HK-2 (cell line): ENCODE data around the gene PCSK5.

Experiments
- DNase-seq: peaks from one replicate; pipeline ENCODE4 v3.0.0-alpha.2; 2018; ENCODE audit not compliant: unreplicated experiment

The PCSK5 gene

GRCh38 chr9:76135902-76136301 is 245.4 kb downstream of the PCSK5 start:
- no peak for DNase-seq

DNA sequence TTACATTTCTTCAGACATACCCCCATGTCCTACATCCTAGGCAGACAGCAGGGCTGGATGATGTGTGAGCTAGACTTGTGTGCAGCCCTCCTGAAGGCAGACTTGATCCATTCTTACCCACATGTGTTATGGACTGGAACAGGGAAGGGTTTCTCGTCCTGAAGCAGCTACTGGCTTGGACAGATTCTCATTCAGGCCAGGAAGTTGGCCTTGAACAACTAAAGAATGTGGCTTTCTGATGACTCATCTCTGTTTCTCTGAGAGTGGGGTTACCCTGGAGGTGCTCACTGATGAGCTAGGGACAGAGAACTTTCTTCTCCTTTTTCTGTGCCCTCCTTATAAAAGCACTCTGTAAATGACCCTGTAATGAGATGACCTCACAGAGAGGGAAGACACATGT is 246.5 kb downstream of the PCSK5 start:
- no peak for DNase-seq

- DNase-seq = no peak
Observed at GRCh38 chr9:76137931-76138330, 247.5 kb downstream of the PCSK5 start.

GRCh38 chr9:76138360-76138759 is 247.9 kb downstream of the PCSK5 start:
- no peak for DNase-seq

- DNase-seq = no peak
Observed at GRCh38 chr9:76143834-76144233, 253.4 kb downstream of the PCSK5 start.

DNA sequence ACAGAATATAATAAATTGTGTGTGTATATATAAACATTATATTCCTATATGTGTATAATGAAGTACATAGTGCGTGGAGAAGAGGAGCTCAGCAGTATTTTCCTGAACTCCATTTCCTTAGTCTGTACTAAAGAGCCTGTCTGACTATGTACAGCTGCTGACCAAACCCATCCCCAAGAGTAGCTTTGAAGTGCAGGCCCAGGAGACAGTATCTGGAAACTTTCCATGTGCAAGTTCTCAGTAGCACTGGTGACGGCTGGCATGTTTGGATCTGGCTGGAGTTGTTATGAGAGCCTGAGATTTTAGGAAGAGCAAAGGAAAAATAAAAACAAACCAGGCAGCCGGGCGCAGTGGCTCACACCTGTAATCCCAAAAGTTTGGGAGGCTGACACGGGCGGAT is 259.5 kb downstream of the PCSK5 start:
- no peak for DNase-seq

GRCh38 chr9:76151267-76151666 is 260.8 kb downstream of the PCSK5 start:
- DNase-seq = no peak

- DNase-seq = no peak
Observed at GRCh38 chr9:76153339-76153738, 262.9 kb downstream of the PCSK5 start.

- DNase-seq = no peak
Observed at GRCh38 chr9:76153902-76154629, 263.6 kb downstream of the PCSK5 start.

GRCh38 chr9:76155361-76155760 is 264.9 kb downstream of the PCSK5 start:
- DNase-seq = no peak

DNA sequence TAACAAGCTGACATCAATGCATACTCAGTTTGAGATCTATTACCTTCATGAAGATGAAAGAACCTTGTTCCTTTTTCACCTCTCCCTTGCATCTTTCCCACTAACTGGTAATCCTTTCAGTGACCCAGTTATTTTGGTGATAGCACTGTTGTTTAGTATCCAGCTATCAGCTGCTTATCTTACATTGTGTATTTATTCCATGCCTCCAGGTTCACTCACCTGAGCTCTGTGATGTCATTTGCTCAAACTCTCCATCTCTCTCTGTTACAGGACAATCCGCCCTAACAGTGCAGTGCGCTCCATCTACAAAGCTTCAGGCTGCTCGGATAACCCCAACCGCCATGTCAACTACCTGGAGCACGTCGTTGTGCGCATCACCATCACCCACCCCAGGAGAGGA is 268.2 kb downstream of the PCSK5 start:
- DNase-seq = no peak

DNA sequence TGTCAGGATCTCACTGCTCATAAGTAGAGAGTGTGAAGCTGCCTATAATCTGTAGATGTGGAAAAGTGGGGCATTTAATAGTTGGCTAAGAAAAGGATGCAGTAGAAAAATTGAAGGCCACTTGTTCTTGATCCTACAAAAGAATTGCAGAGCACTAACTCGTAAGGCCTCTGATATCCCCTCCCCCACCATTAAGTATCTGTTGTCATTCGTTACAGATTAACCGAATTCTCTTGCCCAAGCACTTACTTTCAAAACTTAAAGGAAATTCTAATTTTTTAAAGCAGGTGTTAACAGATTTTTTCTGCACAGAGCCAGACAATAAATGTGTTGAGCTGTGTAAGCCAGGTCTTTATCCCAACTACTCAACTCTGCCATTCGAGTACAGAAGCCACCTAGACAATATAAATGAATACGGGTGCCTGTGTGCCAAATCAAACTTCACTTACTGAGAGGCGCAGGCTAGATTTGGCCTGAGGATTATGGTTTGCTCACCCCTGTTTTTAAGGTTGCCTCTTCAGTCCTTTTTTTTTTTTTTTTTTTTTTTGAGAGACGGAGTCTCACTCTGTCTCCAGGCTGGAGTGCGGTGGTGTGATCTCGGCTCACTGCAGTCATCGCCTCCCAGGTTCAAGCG is 268.9 kb downstream of the PCSK5 start:
- DNase-seq = no peak

GRCh38 chr9:76161106-76161505 is 270.6 kb downstream of the PCSK5 start:
- no peak for DNase-seq

- no peak for DNase-seq
Observed at GRCh38 chr9:76161541-76161940, 271.1 kb downstream of the PCSK5 start.

GRCh38 chr9:76162086-76162730 is 271.7 kb downstream of the PCSK5 start:
- no peak for DNase-seq

DNA sequence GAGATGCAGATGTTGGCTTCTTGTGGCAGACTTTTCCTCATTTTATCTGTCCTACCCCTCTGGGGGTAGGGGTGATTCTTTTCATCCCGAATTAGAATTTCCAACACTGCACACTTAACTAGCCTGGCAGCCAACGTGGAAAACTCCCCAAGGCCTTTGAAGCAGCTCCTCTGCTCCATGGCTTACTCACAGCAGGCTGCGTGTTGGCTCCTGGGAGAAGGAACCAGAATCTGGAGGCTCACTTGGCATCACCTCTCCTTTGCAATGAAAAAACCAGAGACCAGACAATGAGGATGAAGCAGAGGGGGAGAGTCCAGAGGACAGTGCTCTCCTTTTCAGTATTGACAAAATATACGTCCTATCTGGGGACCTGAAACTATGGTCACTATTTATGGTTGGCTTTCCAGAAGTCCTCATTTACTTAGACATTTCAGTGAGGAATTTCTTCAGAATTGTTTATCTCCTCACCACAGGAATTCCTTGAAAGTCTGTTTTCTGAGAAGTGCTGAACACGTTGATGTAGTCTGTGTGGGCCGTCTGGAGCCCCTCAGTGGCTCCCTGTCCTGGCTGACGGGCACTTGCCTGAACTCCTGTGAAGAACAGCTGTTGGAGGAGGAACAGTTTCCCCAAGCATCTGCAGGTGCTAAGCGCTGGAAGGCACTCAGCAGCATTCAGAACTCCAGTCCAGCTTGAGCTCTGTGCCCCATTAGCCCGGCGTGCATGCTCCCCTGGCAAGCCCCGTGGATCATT is 272.5 kb downstream of the PCSK5 start:
- no peak for DNase-seq

GRCh38 chr9:76166526-76166925 is 276.1 kb downstream of the PCSK5 start:
- DNase-seq = no peak

DNA sequence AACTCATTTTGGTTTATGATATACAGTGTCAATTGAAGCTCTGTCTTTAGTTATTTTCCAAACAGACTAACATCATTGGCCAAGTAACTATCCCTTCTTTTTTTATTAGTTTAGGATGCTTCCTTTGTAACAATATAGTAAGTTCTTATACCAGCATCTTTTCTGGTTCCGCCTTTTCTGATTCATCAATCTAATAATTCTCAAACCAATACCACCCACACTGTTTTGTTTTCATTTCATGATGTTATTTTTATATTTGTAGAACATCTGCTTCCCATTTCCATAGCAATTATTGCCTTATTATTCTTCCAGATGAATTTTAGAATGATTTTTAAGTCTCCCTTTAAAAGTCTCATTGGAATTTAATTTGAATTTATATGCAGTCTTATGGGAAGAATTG is 285.7 kb downstream of the PCSK5 start:
- no peak for DNase-seq

DNA sequence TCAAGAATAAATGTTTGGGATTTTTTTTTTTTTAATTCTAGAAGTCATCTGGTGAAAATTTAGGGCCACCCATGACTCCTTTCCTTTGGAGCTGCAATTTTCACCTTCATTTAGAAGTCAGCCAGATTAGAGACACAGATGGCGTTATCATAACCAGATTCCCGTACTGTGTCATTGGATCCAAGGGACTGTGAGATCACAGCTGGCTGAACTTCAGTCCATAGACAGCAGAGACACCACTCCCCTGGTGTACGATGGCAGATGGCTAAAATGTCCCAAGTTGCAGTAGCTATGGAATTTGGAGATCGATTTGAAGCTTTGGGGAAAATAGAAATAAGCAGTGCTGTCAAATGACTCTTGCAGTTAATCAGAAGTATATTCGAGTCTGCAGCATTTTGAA is 287.5 kb downstream of the PCSK5 start:
- DNase-seq = no peak

- DNase-seq = no peak
Observed at GRCh38 chr9:76180541-76180940, 290.1 kb downstream of the PCSK5 start.

- no peak for DNase-seq
Observed at GRCh38 chr9:76181020-76181641, 290.7 kb downstream of the PCSK5 start.

DNA sequence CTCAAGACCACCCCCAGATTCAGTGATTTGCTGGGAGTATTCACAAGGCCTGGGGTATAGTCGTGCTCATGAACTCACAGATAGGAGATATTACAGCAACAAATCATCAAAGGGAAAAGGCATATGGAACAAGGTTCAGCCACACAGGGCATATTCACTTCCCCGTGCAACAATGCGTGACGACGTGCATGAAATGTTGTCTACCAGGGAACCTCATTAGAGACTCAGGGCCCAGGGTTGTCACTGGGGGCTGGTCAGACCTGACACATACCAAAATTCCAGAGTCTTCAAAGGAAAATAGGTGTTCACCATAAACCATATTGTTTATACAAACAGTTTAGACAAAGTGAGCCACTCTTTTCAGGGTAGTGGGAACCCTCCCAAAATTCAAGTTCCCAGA is 291.3 kb downstream of the PCSK5 start:
- no peak for DNase-seq
